GM12891 (cell line): ENCODE measurements around the gene RCOR1. TPM values are rescaled to one million over a fixed set of nuclear protein-coding genes. Genes with fewer than 3 reads are reported as not detected.
A peak's percentile ranks its signal among the peaks of the same experiment; 100 is the strongest.
"Not testable (repeated sequence)": the region's sequence is repeated elsewhere in the genome, so short reads cannot be mapped to it uniquely, and the experiment has no call there.

Experiments used
- DNase-seq: peaks from one replicate; pipeline ENCODE4 v3.0.0; 2011; ENCODE audit warnings: low spot score; ENCODE audit not compliant: insufficient read length
- FAIRE-seq: peaks from 2 replicates; lab custom pipeline; 2011; peaks lifted over from hg19 to GRCh38; lab: Jason Lieb, UNC
- PAX5 ChIP-seq: IDR thresholded peaks from 2 replicates; pipeline ENCODE4 v1.6.1; 2011; ENCODE audit warnings: low read length, moderate library complexity, mild to moderate bottlenecking; ENCODE audit not compliant: insufficient read depth, severe bottlenecking
- POLR2A ChIP-seq: IDR thresholded peaks from 2 replicates; pipeline ENCODE4 v1.6.1; 2011; ENCODE audit warnings: low read depth, low read length, control low read depth
- POLR2AphosphoS5 ChIP-seq: IDR thresholded peaks from 2 replicates; pipeline ENCODE4 v1.6.1; 2011; ENCODE audit warnings: low read depth, low read length, control low read depth
- POU2F2 ChIP-seq: IDR thresholded peaks from 2 replicates; pipeline ENCODE4 v1.6.1; 2011; ENCODE audit warnings: low read depth, mild to moderate bottlenecking, control low read depth, low read length, moderate library complexity
- SPI1 ChIP-seq: IDR thresholded peaks from 2 replicates; pipeline ENCODE4 v1.6.1; 2011; ENCODE audit warnings: low read depth, low read length, control low read depth
- TAF1 ChIP-seq: IDR thresholded peaks from 2 replicates; pipeline ENCODE4 v1.6.1; 2011; ENCODE audit warnings: low read depth, low read length, control low read depth
- polyA plus RNA-seq: library from polyadenylated mRNA; unstranded; fragments of >200 nt; gene quantifications from one replicate; pipeline ENCODE4 v1.2.1, GENCODE V29; 2012; ENCODE audit warnings: low read depth, missing spikeins, inconsistent platforms; ENCODE audit not compliant: missing spikeins

RCOR1 gene
- polyA plus RNA-seq, result 2.8 TPM

DNA sequence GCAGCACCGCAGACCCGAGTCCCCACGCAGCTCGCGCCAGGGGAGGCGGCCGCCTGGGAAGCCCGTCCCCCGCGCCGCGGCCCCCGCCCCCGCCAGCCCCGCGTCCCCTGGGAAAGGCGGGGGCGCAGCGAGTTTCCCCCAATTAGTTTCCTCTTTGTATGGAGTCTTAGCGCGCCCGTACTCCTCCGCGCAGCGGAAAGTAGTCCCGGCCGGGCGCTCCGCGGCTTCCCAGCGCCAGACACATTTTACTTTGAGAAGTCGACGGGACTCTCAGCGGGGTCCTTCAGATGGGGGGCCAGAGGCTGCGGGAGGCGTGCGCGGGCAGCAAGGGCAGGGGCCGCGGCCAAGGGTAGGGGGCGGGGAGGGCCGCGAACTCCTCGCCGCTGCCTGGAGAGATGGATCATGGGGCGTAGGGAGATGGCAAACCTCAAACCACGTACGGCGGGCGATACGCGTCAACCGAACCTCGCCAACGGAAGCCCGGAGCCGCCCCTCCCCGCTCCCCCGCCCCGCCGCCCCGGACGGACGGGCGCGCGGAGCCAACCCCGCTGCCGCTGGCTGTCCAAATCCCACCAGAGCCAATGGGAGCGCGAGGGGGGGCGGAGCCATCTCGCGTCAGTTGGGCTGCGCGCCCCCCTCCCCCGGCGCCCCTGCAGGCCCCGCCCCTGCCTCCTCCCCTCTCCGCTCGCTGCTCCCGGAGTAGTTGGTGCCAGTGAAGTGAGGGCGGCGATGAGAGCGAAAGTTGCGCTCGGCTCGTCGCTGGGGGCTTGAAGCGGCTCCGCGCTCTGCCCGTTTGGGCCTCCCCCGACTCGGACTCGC is at the start of gene RCOR1:
Gene RCOR1 (plus strand): TSS at position 706 of the 819 bp plus-strand sequence. CDS start 238 bp downstream, outside the sequence.
- TF ChIP-seq PAX5 (no peak), TAF1 (peak; percentile 81), SPI1 (no peak), POLR2A (peak; percentile 71; the same call in 1 of the 2 replicates), POLR2AphosphoS5 (peak; percentile 67), POU2F2 (peak; percentile 39; the same call in 1 of the 2 replicates)
- DNase-seq, result peak; percentile 95
- FAIRE-seq, result peak; percentile 97

DNA sequence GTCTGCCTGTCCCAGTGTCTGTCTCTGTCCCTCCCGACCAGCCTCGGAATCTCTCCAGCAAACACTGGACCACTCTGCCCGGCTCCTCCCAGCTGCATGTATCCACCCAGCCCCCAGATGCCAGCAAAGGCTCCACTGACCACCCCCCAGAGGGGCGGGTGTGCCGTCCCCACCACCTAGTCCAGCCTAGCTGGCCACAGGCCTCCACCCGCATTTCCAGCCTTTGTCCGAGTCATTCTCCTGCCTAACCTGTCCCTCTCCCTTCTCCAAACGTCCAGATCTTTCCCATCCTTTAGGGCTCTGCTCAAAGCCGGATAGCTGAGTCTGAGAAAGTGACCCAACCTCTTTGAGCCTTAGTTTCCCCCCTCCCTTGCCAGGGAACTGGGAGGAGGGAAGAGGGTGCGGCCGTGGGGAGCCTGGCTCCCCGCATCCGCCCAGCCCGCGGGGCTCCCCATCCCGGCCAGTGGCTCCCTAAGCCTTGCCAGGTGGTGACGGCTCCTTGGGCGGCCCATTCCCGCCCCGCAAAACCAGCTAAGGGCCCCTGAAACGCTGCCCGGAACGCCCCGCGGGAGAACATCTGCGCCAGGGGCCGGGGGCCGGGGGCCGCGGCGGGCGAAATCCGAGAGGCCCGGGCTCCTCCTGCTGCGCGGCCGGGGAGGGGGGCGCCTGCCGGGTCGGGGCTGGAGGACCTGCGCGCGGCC is 48.3 kb upstream of the RCOR1 start:
- DNase-seq, result no peak
- TF ChIP-seq POU2F2, result no peak
- TF ChIP-seq POLR2AphosphoS5, result no peak
- no peak for TF ChIP-seq SPI1
- FAIRE-seq, result no peak

GRCh38 chr14:102544747-102545460 is 47.5 kb upstream of the RCOR1 start:
- no peak for FAIRE-seq
- TF ChIP-seq POU2F2, result no peak
- TF ChIP-seq SPI1, result no peak
- TF ChIP-seq POLR2AphosphoS5, result no peak
- no peak for TF ChIP-seq PAX5
- TF ChIP-seq TAF1, result no peak
- DNase-seq, result no peak

GRCh38 chr14:102545461-102546265 is 46.8 kb upstream of the RCOR1 start:
- TF ChIP-seq POU2F2, result no peak
- TF ChIP-seq SPI1, result no peak
- TF ChIP-seq PAX5, result no peak
- TF ChIP-seq TAF1, result no peak
- TF ChIP-seq POLR2AphosphoS5, result no peak
- FAIRE-seq (no peak), DNase-seq (no peak)

DNA sequence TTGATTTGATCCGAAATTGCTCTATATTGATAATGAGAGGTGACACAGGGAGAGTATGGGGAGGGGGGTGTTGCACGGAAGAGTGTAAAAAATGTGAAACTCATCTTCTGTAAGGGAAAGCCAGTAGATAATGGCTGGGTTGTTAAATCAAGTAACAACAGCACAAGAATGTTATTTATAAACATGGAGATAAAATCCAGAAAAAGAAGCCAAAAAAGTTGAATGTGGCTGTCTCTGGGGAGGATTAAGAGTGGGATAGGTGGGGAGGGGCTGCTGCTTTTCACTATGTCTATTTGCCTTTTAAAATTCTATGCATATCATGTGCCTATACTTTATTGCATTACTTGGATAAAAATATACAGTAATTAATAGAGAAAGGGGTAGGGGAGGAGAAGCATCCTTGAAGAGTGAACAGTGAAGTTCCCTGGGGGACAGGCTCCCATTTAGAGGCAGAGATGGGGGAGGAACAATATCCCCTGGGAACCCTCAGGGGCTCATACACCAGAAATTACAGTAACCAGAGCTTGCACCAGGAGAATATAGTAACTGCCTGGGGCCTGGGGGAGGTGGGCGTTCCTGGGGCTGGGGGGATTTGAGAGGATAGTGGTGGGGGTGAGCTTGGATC is 43.7 kb upstream of the RCOR1 start:
- FAIRE-seq (no peak), DNase-seq (no peak)
- TF ChIP-seq POLR2AphosphoS5, result no peak
- no peak for TF ChIP-seq POU2F2
- no peak for TF ChIP-seq POLR2A
- no peak for TF ChIP-seq TAF1
- TF ChIP-seq SPI1, result no peak
- no peak for TF ChIP-seq PAX5

- DNase-seq, FAIRE-seq: not testable (repeated sequence)
Observed at GRCh38 chr14:102550927-102551401, 41.5 kb upstream of the RCOR1 start.

DNA sequence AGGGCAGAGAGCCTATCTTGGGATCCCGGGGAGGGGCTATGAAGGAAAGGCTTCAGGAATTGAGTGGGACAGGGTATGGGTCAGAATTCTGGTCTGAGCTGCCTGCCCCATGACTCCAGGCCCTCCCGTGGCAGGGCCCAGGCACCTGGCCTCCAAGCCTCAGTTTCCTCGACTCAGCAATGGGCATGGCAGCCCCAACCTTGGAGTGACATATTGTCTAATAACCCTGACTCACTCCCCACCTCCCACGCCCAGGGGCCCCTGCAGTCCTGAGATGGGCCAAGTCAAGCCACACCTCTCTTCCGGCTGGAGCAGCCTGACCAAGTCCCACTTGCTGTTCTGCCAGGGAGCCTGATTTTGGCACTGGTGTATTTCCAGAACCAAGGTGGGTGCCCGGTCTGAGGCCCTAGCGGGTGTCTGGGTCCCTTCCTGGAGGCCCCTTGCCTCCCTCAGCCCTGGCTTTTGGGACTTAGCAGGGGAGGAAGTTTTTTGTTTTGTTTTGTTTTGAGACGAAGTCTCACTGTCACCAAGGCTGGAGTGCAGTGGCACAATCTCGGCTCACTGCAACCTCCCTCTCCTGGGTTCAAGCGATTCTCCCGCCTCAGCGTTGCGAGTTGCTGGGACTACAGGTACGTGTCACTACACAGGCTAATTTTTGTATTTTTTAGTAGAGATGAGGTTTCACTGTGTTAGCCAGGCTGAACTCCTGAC is 40.3 kb upstream of the RCOR1 start:
- TF ChIP-seq PAX5, result no peak
- TF ChIP-seq POLR2A, result no peak
- TF ChIP-seq TAF1, result no peak
- no peak for DNase-seq
- FAIRE-seq, result no peak
